IPS DF 6.9 (cell line): Measurements from ENCODE around the gene STPG4.
"Not testable (repeated sequence)": the region's sequence is repeated elsewhere in the genome, so short reads cannot be mapped to it uniquely, and the experiment has no call there.

Source experiments
- DNase-seq: peaks from one replicate; pipeline ENCODE4 v3.0.0-alpha.2; 2013; ENCODE audit warnings: low read depth, low spot score
- H3K27ac ChIP-seq: one replicate; pipeline ENCODE4 v1.5.1; 2013; ENCODE audit warnings: low read length, control low read depth
- H3K27me3 ChIP-seq: 2 replicates; pipeline ENCODE4 v1.6.1; 2013; ENCODE audit warnings: mild to moderate bottlenecking, low read length; ENCODE audit not compliant: control insufficient read depth, insufficient read depth
- H3K36me3 ChIP-seq: 2 replicates; pipeline ENCODE4 v1.6.1; 2013; ENCODE audit warnings: low read length; ENCODE audit not compliant: control insufficient read depth, insufficient read depth
- H3K4me1 ChIP-seq: 2 replicates; pipeline ENCODE4 v1.6.1; 2013; ENCODE audit warnings: low read length; ENCODE audit not compliant: control insufficient read depth, insufficient read depth
- H3K4me3 ChIP-seq: 2 replicates; pipeline ENCODE4 v1.5.1; 2013; ENCODE audit warnings: mild to moderate bottlenecking, low read length
- H3K9me3 ChIP-seq: 2 replicates; pipeline ENCODE4 v1.6.1; 2013; ENCODE audit warnings: low read length, inconsistent platforms; ENCODE audit not compliant: control insufficient read depth, insufficient read depth
- WGBS: extraction: QIAGEN DNeasy Blood & Tissue Kit; methylation state at CpG from one replicate; pipeline ENCODE4 v1.1.7; 2013; ENCODE audit warnings: mixed read lengths, missing lambda C conversion rate; ENCODE audit not compliant: insufficient read length, insufficient coverage; 5-methylcytosine and 5-hydroxymethylcytosine counted together

Gene STPG4

DNA sequence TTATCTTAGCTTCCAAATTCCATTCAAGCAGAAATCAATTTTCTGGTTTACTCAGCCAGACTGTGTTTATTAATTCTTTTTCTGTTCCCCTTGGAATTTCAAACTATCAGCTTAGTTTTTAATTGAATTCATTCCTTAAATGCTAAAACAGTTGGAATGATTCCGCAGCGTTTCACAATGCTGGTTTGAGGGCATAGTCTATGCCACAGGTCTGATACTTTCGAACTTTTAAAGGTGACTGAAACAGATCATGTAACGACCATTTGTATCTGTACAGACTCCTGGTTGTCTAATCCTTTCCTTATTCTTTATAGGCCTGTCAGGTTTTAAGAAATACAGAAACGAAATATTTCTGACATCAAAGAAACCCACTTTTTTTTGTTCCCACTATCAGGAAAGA lies 45.4 kb downstream of the STPG4 start:
- Histone ChIP-seq H3K4me3 (no peak overlapping the region), H3K27me3 (no peaks in the 10 kb centered on the region), H3K9me3 (no peaks in the 10 kb centered on the region), H3K4me1 (no peaks in the 10 kb centered on the region), H3K36me3 (no peaks in the 10 kb centered on the region), H3K27ac (no peak overlapping the region)
- no CpG with 5 or more reads among the region's 5 CpGs for WGBS
- no peak for DNase-seq

DNA sequence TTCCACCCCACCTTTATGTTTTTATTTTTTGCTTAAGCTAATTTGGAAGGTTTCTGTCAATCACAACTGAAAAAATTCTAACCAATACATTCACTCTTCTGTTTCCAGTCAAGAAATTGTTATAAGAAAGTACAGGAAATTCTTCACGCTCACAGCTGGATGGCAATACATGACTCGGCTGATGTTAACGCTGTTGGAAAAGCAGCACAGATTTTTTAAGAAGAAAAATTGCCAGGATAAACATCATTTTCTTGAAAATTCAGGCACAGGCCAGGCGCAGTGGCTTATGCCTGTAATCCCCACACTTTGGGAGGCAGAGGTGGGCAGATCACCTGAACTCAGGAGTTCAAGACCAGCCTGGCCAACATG lies 46.1 kb downstream of the STPG4 start:
- WGBS: no CpG with 5 or more reads among the region's 4 CpGs
- no peak for DNase-seq
- no peaks in the 10 kb centered on the region for H3K4me1 ChIP-seq
- no peaks in the 10 kb centered on the region for H3K9me3 ChIP-seq
- no peaks in the 10 kb centered on the region for H3K36me3 ChIP-seq
- H3K27me3 ChIP-seq: no peaks in the 10 kb centered on the region
- H3K4me3 ChIP-seq: no peak overlapping the region
- no peak overlapping the region for H3K27ac ChIP-seq

DNA sequence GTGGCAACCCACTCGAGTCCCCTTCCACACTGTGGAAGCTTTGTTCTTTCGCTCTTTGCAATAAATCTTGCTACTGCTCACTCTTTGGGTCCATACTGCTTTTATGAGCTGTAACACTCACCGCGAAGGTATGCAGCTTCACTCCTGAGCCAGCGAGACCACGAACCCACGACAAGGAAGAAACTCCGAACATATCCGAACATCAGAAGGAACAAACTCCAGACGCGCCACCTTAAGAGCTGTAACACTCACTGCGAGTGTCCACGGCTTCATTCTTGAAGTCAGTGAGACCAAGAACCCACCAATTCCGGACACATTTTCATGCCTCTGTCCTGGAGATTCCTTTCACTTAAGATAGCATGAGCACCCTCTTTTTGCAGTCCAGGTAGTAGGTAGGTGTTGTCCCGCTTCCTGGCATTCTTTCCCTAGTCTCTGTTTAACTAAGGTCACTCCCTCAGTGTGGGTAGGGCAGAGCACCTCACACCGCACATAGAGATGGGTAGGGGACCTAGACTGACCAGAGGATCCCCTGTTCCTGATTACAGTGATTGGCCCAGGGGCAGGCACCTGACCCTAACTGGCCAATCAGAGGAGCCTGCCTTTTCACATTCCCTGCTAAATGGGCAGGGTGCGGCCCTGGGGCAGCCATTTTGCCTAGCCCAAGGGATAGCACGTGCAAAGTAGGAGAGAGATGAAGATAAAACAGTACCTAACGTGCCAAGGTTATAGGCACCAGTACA lies 46.7 kb downstream of the STPG4 start:
- not testable (repeated sequence) for H3K4me1 ChIP-seq, H3K27me3 ChIP-seq, H3K27ac ChIP-seq, DNase-seq, H3K36me3 ChIP-seq, H3K9me3 ChIP-seq, H3K4me3 ChIP-seq
- no CpG with 5 or more reads among the region's 19 CpGs for WGBS

DNA sequence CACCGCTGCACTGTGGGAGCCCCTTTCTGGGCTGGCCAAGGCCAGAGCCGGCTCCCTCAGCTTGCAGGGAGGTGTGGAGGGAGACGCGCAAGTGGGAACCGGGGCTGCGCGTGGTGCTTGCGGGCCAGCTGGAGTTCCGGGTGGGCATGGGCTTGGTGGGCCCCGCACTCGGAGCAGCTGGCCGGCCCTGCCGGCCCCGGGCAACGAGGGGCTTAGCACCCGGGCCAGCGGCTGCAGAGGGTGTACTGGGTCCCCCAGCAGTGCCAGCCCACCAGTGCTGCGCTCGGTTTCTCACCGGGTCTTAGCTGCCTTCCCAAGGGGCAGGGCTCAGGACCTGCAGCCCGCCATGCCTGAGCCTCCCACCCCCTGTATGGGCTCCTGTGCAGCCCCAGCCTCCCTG lies 47.9 kb downstream of the STPG4 start:
- not testable (repeated sequence) for H3K9me3 ChIP-seq, H3K36me3 ChIP-seq, H3K27me3 ChIP-seq, DNase-seq, H3K27ac ChIP-seq, H3K4me3 ChIP-seq, H3K4me1 ChIP-seq
- no CpG with 5 or more reads among the region's 21 CpGs for WGBS

DNA sequence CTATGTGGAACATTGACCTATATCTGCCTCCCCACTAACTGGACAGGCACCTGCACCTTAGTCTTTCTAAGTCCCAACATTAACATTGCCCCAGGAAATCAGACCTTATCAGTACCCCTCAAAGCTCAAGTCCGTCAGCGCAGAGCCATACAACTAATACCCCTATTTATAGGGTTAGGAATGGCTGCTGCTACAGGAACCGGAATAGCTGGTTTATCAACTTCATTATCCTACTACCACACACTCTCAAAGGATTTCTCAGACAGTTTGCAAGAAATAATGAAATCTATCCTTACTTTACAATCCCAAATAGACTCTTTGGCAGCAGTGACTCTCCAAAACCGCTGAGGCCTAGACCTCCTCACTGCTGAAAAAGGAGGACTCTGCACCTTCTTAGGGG lies 48.9 kb downstream of the STPG4 start:
- H3K36me3 ChIP-seq, DNase-seq: not testable (repeated sequence)

DNA sequence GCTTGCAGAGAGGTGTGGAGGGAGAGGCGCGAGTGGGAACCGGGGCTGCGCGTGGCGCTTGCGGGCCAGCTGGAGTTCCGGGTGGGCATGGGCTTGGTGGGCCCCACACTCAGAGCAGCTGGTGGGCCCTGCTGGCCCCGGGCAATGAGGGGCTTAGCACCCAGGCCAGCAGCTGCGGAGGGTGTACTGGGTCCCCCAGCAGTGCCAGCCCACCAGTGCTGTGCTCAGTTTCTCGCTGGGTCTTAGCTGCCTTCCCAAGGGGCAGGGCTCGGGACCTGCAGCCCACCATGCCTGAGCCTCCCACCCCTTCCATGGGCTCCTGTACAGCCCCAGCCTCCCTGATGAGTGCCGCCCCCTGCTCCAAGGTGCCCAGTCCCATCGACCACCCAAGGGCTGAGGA lies 55.4 kb downstream of the STPG4 start:
- not testable (repeated sequence) for H3K27me3 ChIP-seq, DNase-seq, H3K4me1 ChIP-seq, H3K36me3 ChIP-seq, H3K4me3 ChIP-seq, H3K27ac ChIP-seq, H3K9me3 ChIP-seq
- no CpG with 5 or more reads among the region's 14 CpGs for WGBS

More for the DNA sequence above, 48.9 kb downstream of the STPG4 start:
- no CpG with 5 or more reads among the region's 4 CpGs for WGBS
- H3K4me3 ChIP-seq, H3K9me3 ChIP-seq, H3K4me1 ChIP-seq, H3K27me3 ChIP-seq, H3K27ac ChIP-seq: not testable (repeated sequence)

DNA sequence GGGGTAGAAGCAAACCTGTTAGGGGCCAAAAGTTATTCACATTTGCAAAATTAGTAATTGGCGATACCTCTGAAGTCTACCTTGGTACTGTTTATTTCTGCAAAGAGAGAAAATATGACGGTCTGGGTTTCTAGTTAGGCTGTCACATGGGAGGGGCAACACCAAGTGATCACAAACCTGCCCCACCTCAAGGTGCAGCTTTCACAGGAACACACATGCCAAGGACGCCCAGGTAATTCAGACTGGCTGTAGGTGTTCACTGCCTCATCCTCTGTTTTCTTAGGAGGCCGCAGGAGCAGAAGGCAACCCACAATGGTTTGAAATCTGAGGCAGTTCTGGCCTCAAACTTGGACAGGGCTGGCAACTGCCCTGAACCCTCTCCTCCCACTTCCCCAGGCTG lies 56.2 kb downstream of the STPG4 start:
- WGBS: no CpG with 5 or more reads among the region's 4 CpGs
- no peaks in the 10 kb centered on the region for H3K27me3 ChIP-seq

DNA sequence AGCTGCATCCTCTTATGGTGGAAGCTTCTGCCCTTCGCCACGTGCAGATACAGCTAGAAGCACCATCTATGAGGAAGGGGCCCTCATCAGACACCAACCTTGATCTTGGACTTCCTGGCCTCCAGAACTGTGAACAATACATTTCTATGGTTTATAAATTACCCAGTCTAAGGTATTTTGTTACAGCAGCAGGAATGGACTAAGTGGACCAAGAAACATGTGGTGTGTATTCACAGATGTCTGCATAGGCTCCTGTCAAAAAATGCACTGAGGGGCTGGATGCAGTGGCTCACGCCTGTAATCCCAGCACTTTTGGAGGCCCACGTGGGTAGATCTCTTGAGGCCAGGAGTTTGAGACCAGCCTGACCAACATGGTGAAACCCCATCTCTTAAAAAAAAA lies 57.5 kb downstream of the STPG4 start:
- no peaks in the 10 kb centered on the region for H3K36me3 ChIP-seq
- H3K27me3 ChIP-seq: no peaks in the 10 kb centered on the region
- DNase-seq: no peak
- no CpG with 5 or more reads among the region's 4 CpGs for WGBS
- H3K4me3 ChIP-seq: no peak overlapping the region
- H3K27ac ChIP-seq: no peak overlapping the region
- H3K4me1 ChIP-seq: no peaks in the 10 kb centered on the region
- no peaks in the 10 kb centered on the region for H3K9me3 ChIP-seq

More for the DNA sequence above, 56.2 kb downstream of the STPG4 start:
- Histone ChIP-seq H3K4me3 (no peak overlapping the region), H3K9me3 (no peaks in the 10 kb centered on the region), H3K36me3 (no peaks in the 10 kb centered on the region), H3K4me1 (no peaks in the 10 kb centered on the region), H3K27ac (no peak overlapping the region)
- DNase-seq: no peak

DNA sequence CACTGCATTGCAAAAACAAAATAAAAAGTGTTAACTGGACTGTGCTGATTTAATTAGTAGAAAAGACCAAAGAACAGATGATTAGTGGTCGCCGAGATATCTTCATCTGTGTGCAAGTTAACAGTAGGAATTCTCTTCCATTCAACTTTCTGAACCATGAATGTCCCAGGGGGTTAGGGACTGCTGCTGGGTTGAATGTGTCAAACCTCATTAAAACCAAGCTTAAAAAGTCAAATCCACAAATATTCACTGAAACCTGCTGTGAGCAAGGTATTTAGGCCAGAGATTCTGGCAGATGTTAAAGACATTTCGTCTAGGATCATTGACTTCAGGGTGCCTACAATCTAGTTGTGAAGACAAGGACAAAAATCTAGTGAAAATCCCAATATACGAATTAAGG lies 58.7 kb downstream of the STPG4 start:
- no peak overlapping the region for H3K27ac ChIP-seq
- no CpG with 5 or more reads among the region's 4 CpGs for WGBS
- DNase-seq: no peak

DNA sequence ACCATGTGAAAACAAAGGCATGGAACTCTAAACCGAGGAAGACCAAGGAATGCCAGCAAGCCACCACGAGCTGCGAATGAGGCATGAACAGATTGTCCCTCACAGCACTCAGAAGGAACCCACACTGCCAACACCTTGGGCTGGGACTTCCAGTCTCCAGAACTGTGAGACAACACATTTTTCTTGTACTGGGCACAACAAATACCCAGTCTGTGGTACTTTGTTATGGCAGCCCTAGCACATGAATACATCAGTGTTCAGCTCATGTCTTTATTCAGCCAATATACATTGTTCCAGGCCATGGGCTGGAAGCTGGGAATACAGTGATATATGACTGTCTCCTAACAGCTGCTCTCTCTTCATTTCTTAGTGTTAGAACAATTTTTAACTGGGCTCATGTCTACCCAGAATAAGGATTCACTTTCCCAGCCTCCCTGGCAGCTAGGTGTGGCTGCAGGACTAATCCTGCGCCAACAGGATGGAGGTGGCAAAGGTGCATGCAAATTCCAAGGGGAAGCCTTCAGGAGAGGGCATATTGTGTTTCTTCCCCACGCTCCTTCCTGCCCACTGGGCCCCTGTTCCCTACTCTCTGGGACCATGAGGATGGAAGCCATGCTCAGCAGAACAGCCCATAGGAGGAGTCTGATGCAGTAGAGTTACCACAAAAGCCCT lies 59.6 kb downstream of the STPG4 start:
- no peak overlapping the region for H3K4me3 ChIP-seq
- H3K36me3 ChIP-seq: no peaks in the 10 kb centered on the region
- no peaks in the 10 kb centered on the region for H3K27me3 ChIP-seq
- H3K4me1 ChIP-seq: no peaks in the 10 kb centered on the region
- H3K27ac ChIP-seq: no peak overlapping the region
- no peak for DNase-seq
- H3K9me3 ChIP-seq: no peaks in the 10 kb centered on the region
- no CpG with 5 or more reads among the region's 5 CpGs for WGBS

More for the DNA sequence above, 58.7 kb downstream of the STPG4 start:
- Histone ChIP-seq H3K9me3 (no peaks in the 10 kb centered on the region), H3K27me3 (no peaks in the 10 kb centered on the region), H3K36me3 (no peaks in the 10 kb centered on the region), H3K4me1 (no peaks in the 10 kb centered on the region), H3K4me3 (no peak overlapping the region)
